HepG2 (cell line): ENCODE data around the gene EVA1A. TPM values are rescaled to one million over a fixed set of nuclear protein-coding genes. Genes with fewer than 3 reads are reported as not detected.

ENCODE experiments used
- ATAC-seq: fragments of 200-7000 bp; cut with Tn5 transposase; 3 replicates; pipeline ENCODE4 v1.9.1; 2020; ENCODE audit warnings: mild to moderate bottlenecking, moderate library complexity
- BruUV-seq: library from RNA; stranded (reverse); fragments of 400-500 nt; replicated peaks from 2 replicates; lab custom pipeline; 2021; lab: Mats Ljungman, UMichigan
- CTCF ChIA-PET: fragments of 300-600 bp; formaldehyde crosslinking; extraction: SDS; loops from one replicate; lab custom pipeline; 2021; ENCODE audit warnings: low total read pairs, inconsistent platforms, low intra/inter-chr PET ratio; lab: Yijun Ruan, JAX
- POLR2A ChIA-PET: fragments of 350-600 bp; sonication (Branson Sonifier 250); formaldehyde crosslinking; loops from one replicate; lab custom pipeline; 2020; ENCODE audit warnings: antibody characterized with exemption, inconsistent platforms; lab: Yijun Ruan, JAX
- DNase-seq: peaks from one replicate; pipeline ENCODE4 v3.0.0-alpha.2; 2015; ENCODE audit warnings: low spot score
- FAIRE-seq: peaks from 3 replicates; lab custom pipeline; 2011; peaks lifted over from hg19 to GRCh38; lab: Jason Lieb, UNC
- H2AFZ ChIP-seq: one replicate; pipeline ENCODE4 v1.6.1; 2011; ENCODE audit warnings: low read length, inconsistent platforms
- H3K27ac ChIP-seq: fragments of 300-600 bp; 3 replicates; pipeline ENCODE4 v1.8.0; 2011; ENCODE audit warnings: mixed run types, mild to moderate bottlenecking, mixed read lengths, low read length, inconsistent platforms; ENCODE audit not compliant: insufficient read depth; ENCODE audit errors: extremely low read length
- H3K27me3 ChIP-seq, 2 experiments: fragments of 200-600 bp in 1 of 2; 2 replicates in 1 of 2; 3 replicates in 1 of 2; pipeline versions ENCODE4 v1.6.0 to v1.8.0; 2011; ENCODE audit warnings: low read length in 2 of 2, mild to moderate bottlenecking in 2 of 2, moderate library complexity in 2 of 2, inconsistent platforms in 1 of 2; ENCODE audit not compliant: insufficient read depth in 2 of 2, control insufficient read depth in 1 of 2
- H3K36me3 ChIP-seq, 2 experiments: fragments of 200-600 bp in 1 of 2; replicated peaks in 1 of 2; 2 replicates in 1 of 2; 3 replicates in 1 of 2; pipeline versions ENCODE4 v1.5.1 to v1.8.0; 2011; ENCODE audit warnings: low read length in 2 of 2, inconsistent platforms in 1 of 2; ENCODE audit not compliant: insufficient read depth in 2 of 2, control insufficient read depth in 1 of 2
- H3K4me1 ChIP-seq: 2 replicates; pipeline ENCODE4 v1.5.1; 2012; ENCODE audit warnings: low read length, inconsistent platforms; ENCODE audit not compliant: insufficient read depth
- H3K4me2 ChIP-seq: 2 replicates; pipeline ENCODE4 v1.6.0; 2011; ENCODE audit warnings: low read depth, low read length, inconsistent platforms
- H3K4me3 ChIP-seq, 3 experiments: fragments of 200-600 bp in 1 of 3; sonication (generic), shearing (Covaris generic) in 1 of 3; replicated peaks in 1 of 3; 2 replicates each; pipeline ENCODE4 v1.5.1; 2011 to 2016; ENCODE audit warnings: low read length in 3 of 3, inconsistent platforms in 2 of 3, low read depth in 2 of 3, mild to moderate bottlenecking in 2 of 3, control low read depth in 1 of 3, mixed read lengths in 1 of 3; ENCODE audit not compliant: insufficient read depth in 1 of 3
- H3K79me2 ChIP-seq: one replicate; pipeline ENCODE4 v1.6.1; 2011; ENCODE audit warnings: low read length, inconsistent platforms; ENCODE audit not compliant: insufficient read depth
- H3K9ac ChIP-seq: 2 replicates; pipeline ENCODE4 v1.6.0; 2011; ENCODE audit warnings: mild to moderate bottlenecking, low read depth, low read length, inconsistent platforms; ENCODE audit not compliant: insufficient read depth
- H3K9me3 ChIP-seq: 2 replicates; pipeline ENCODE4 v1.5.1; 2012; ENCODE audit warnings: mild to moderate bottlenecking, low read length
- H4K20me1 ChIP-seq: 2 replicates; pipeline ENCODE4 v1.6.0; 2011; ENCODE audit warnings: inconsistent platforms, mild to moderate bottlenecking, low read length, moderate library complexity; ENCODE audit not compliant: insufficient read depth
- FOXC1 ChIP-seq: sonication (generic); formaldehyde crosslinking; IDR thresholded peaks from 2 replicates; pipeline ENCODE4 v1.8.0; 2022; ENCODE audit warnings: mild to moderate bottlenecking, missing genetic modification reagents, borderline replicate concordance
- MAFF ChIP-seq: IDR thresholded peaks from 2 replicates; pipeline ENCODE4 v1.6.1; 2011; ENCODE audit warnings: low read depth, low read length, improper control_type of control experiment
- MAFK ChIP-seq, 2 experiments: IDR thresholded peaks in 1 of 2; conservative IDR thresholded peaks in 1 of 2; 2 replicates each; pipeline ENCODE4 v1.6.1; 2011; ENCODE audit warnings: improper control_type of control experiment in 2 of 2, low read length in 2 of 2
- ZBTB39 ChIP-seq: sonication (generic); formaldehyde crosslinking; IDR thresholded peaks from 2 replicates; pipeline ENCODE4 v1.5.0; 2020; ENCODE audit warnings: missing genetic modification reagents
- ZNF496 ChIP-seq: sonication (generic); formaldehyde crosslinking; IDR thresholded peaks from 2 replicates; pipeline ENCODE4 v1.8.1; 2023; ENCODE audit warnings: mild to moderate bottlenecking, moderate library complexity, missing genetic modification reagents; ENCODE audit not compliant: insufficient replicate concordance
- ZNF850 ChIP-seq: sonication (generic); formaldehyde crosslinking; conservative IDR thresholded peaks from 2 replicates; pipeline ENCODE4 v1.9.0; 2021; ENCODE audit warnings: mild to moderate bottlenecking, missing genetic modification reagents
- ZSCAN22 ChIP-seq: sonication (generic); formaldehyde crosslinking; IDR thresholded peaks from 2 replicates; pipeline ENCODE4 v1.4.0; 2020; ENCODE audit warnings: mild to moderate bottlenecking, missing genetic modification reagents
- WGBS: methylation state at CpG from one replicate; pipeline ENCODE4 v1.1.6; 2017; ENCODE audit warnings: low lambda C conversion rate; 5-methylcytosine and 5-hydroxymethylcytosine counted together
- in situ Hi-C: cut with HindIII; loops from 2 replicates; pipeline ENCODE4 v1.10.0; 2017; ENCODE audit warnings: low pct_unique_long_range_greater_than_20kb; ENCODE audit not compliant: extremely low pct_ligation_motif_present
- intact Hi-C: fragments of 100-400 bp; cut with micrococcal nuclease; formaldehyde crosslinking; loops from one replicate; pipeline ENCODE4 v1.10.0; 2022; ENCODE audit not compliant: unreplicated experiment
- polyA plus RNA-seq, 8 experiments: library from polyadenylated mRNA; depleted of rRNA in 3 of 8; stranded (reverse) in 7 of 8; unstranded in 1 of 8; fragments of >200 nt; fragmentation: Illumina TruSeq in 4 of 8; extraction: Trizol in 4 of 8; gene quantifications; 2 replicates each; pipeline versions ENCODE4 v1.2.1 to v1.2.3, GENCODE V29; 2011 to 2016; ENCODE audit warnings: low read depth in 4 of 8, missing spikeins in 1 of 8, mixed read lengths in 1 of 8; ENCODE audit not compliant: insufficient read depth in 1 of 8
- total RNA-seq, 5 experiments: library from RNA; depleted of rRNA; stranded (reverse); fragments of >200 nt; fragmentation: Illumina TruSeq; extraction: Trizol; gene quantifications; 2 replicates each; pipeline ENCODE4 v1.2.3, GENCODE V29; 2016; ENCODE audit warnings: low read depth in 1 of 5

EVA1A gene
- total and polyA plus RNA-seq, 2 of the 13 experiments (the other 11 are each of a cell fraction or from before 2014, with no cell fraction given) = 57.5 to 57.8 TPM

DNA sequence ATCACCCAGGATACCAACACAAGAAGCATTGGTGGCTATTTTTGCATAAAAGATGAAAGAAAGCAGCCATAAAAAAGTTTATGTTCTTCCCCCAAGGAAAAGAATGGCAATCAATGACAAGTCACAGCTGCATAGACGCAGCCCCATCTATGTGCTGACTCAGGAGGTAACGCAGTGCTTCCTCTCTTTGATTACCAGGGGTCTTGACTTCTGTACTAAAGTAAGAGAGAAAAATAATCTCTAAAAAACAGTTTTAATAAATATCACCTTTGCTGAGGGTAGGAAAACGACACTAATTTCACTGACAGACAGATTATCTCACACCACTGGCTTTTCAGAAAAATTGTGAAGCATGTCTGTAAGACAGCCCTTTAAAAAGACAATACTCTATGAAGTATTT, 33.9 kb upstream of the EVA1A start:
- H3K79me2 ChIP-seq = no peaks in the 10 kb centered on the region
- no peak overlapping the region for H3K27ac ChIP-seq
- FAIRE-seq (no peak), ATAC-seq (no peak), DNase-seq (no peak)
- no peaks in the 10 kb centered on the region for H4K20me1 ChIP-seq
- peaks cover 16% of the 10 kb centered on the region for H3K4me1 ChIP-seq
- no peaks in the 10 kb centered on the region for H3K27me3 ChIP-seq
- in situ Hi-C loops = no loop called here
- POLR2A ChIA-PET = interaction anchor here (1.4 kb wide), 1 partner anchor 24 kb away, joined by 3 read pairs; no protein-coding TSS in a partner anchor
- 76% methylated on average over 3 of the region's 3 CpGs for WGBS
- no peak overlapping the region for H3K4me3 ChIP-seq
- no peak overlapping the region for H2AFZ ChIP-seq
- no peaks in the 10 kb centered on the region for H3K9me3 ChIP-seq
- no TSS peak for BruUV-seq
- no peaks in the 10 kb centered on the region for H3K36me3 ChIP-seq
- TF ChIP-seq MAFK (conservative IDR thresholded peaks at IDR 0.05 in 1 of 2, IDR thresholded peaks at IDR 0.05 in 1 of 2; ENCODE audit: low read length in 2 of 2) (peak; percentile 63 to 74), ZSCAN22 (CRISPR knock-in tag) (no peak), FOXC1 (CRISPR knock-in tag) (no peak), ZNF850 (CRISPR knock-in tag) (no peak), ZBTB39 (CRISPR knock-in tag) (no peak), MAFF (peak; percentile 56), ZNF496 (CRISPR knock-in tag) (no peak)
- CTCF ChIA-PET = no interaction called here
- H3K9ac ChIP-seq = no peak overlapping the region
- intact Hi-C loops = no loop called here
- H3K4me2 ChIP-seq = no peak overlapping the region
